ENCODE data around the gene AMZ2.

AMZ2 gene

GRCh38 chr17:68291836-68292688 is 44.2 kb downstream of the AMZ2 start:
- peak; percentile 96 for DNase-seq

DNA sequence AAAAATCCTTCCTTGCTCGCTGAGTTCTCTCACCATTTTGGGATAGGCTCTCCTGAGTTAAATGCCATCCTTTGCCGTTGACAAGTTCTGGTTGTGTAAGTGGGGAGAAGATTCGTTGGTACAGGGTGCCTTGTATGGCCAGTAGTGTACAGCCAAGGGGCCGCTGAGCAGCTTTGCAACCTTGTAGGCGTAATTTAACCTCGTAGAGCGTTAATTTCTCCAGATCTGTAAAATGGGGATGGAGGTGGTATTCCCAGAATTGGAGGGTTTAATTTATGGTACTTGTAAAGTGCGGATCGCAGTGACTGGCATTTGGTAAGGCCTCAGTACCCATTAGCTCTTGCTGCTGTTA is 44.8 kb downstream of the AMZ2 start:
- no peak for DNase-seq

DNA sequence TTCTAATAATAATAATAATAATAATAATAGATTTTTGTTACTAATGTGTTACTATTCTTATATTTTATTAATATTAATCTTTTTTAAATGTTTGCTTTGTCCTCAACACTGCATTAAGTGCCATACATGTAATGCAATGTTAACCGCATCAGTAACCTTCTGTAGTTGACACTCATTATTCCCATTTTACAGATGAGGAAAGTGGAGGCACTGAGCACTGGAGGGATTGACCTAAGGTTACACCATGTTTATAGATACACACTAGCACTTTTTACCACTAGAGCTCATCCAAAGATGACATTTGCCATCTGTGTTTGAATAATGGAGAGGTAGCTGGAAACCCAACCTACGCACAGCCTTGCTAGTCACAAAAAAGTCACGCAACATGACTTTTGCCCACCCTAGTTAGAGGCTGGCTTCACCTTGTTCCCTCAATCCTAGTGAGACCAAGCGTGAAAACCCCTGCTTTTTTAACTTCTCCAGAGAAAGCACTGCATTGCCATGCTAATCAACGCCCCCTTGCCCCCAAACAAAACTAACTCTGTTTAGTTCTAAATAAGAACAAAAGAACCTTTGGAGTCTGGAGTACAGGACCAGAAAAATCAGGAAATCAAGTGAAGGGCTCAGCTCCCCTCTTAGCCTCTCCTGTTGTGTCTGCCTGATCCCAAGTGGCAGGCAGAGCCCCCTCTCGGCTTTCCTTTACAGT is 45.8 kb downstream of the AMZ2 start:
- no peak for DNase-seq

- no peak for DNase-seq
Measured at GRCh38 chr17:68294196-68294555, 46.3 kb downstream of the AMZ2 start.

- DNase-seq, result no peak
Measured at GRCh38 chr17:68294617-68295016, 46.8 kb downstream of the AMZ2 start.

DNA sequence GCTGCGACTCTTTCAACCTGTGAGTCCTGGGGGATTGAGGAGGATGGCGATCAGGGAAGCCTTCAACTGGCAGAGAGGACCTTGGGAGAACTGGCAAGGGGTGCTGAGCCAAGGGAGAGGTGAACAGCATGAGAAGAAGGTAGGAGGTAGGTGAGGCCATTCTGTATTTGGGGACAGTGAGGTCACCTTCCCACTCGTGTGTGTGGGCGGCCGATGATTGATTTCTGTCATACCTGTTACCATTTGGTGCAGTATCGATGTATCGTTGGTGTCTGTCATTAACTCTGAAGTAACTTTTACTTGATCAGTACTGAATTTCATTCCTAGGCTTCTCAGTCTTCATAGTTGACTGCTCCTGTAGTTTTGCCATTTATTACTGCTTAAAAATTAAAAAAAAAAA is 47.2 kb downstream of the AMZ2 start:
- DNase-seq, result no peak

DNA sequence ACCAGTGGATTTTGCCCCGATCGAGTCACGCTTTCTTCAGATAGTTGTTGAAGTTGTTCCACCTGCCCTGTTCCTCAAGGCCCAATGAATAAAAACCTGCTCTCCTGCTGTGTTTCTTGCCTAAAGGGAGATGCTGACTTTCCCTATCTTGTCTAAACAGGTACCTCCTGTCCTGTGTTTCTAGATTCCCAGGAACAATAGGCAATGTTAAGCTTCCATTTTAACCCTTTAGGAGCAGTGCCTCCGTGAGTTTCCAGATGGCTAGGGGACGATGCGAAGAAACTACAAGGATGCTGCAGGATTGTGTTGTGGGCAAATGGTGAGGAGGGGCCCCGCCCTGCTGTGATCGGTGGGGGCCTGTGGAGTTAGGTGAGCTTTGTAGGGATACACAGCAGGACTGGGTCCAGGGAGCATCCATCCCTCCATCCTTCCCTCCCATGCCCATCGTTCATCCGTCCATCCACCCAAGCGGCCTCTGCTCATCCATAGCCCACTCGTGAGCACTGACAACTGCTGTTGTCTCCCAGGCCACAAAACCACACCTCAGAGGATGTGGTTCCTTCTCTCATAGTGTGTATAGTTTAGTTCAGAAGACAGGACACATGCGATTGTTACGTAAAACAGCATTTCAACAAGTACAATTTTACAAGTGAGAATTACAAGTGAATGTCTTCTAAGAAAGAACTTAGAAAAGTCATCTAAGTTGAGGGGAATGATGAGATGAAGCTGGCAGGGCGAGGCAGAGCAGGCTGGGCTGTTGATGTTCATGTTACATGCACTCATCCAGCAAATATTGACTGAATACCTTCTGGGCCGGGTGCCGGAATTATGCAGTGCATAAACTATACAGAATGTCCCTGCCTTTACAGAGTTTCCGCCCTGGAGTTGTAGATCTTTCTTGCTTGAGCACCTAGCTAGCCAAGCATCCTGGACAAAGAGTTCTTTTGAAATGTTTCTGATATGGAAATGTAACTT is 48.7 kb downstream of the AMZ2 start:
- DNase-seq, result peak; percentile 82

DNA sequence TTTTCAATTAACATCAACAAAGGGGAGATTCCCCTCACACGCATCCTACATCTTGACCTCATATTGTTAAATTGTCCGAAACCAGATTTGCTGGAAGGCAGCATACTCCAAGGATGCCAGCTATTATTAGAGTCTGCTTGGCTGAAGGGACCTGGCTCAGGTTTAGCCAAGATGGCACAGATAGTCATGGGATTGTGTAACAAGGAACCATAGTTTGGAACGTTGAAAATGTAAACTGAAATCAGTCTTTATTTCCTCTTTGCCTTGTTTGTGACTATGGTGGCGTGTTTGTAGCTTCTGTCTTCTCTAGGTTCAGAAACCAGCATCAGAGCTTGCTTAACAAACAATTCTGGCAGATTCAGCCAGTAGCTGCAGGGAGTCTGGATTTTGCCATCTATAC is 49.4 kb downstream of the AMZ2 start:
- no peak for DNase-seq

GRCh38 chr17:68298601-68299000 is 50.8 kb downstream of the AMZ2 start:
- no peak for DNase-seq

GRCh38 chr17:68299817-68300216 is 52.0 kb downstream of the AMZ2 start:
- DNase-seq, result no peak

DNA sequence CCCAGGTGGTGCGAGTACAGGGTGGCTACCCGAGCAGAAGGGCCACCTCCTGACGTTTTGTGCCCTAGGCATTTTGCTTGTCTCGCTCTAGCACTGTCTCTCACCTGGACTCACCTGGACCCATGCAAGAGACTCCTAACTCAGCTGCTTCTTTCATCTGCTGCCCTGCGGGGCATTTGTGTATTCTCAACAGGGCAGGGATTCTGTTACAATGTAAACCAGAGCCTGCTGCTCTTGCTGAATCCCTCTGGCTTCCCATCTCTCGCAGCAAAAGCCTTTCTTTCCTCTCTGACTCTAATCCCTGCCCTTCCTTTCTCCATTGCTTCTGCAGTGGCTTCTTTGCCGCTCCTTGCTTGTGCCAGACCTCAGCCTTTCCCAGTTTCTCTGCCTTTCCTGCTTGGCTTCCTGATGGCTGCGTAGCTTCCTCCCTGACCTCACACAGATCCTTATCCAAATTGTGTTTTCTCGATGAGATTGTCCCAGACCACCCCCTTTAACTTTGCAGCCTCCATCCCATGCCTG is 53.7 kb downstream of the AMZ2 start:
- no peak for DNase-seq

GRCh38 chr17:68302066-68302564 is 54.3 kb downstream of the AMZ2 start:
- DNase-seq, result no peak

DNA sequence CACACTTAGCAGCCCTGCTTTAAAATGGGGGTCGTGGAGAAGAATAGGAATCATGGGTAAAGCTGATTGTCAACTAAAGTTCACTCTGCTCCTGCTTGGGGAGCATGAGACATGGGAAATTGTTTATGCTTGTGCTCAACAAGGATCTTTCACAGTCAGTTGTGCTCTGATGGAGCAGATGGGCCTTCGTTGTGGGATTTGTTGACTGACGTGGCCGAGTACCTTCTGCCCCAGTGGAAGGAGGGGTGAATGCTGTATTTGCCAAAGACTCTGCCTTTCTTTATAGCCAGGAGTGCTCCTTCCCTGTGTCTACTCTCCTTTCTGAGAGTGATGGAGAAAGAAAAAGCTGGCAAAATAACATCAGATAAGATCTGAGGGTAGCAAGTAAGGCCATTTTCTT is 54.8 kb downstream of the AMZ2 start:
- no peak for DNase-seq

GRCh38 chr17:68304706-68305105 is 56.9 kb downstream of the AMZ2 start:
- DNase-seq, result no peak

DNA sequence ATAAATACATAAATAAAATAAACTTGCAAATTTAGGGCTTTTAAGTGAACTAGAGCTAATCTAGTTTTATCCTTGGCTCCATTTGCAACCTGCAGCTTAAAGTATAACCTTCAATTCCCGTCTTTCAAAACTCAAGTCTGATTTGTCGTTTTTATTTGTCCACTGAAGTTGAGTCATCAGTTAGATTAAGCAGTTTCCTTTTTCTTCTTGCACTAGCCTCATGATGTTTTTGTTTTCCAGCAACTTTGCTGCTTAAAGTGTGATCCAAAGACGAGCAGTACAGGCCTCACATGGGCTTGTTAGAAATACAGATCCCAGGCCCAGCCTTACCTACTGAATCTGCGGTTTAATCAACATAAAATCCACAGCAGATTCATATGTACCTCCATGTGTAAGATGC is 57.3 kb downstream of the AMZ2 start:
- no peak for DNase-seq

Measured in CD4-positive, alpha-beta T cell treated with Interleukin-17A for 1 hour (primary cell).